ENCODE data around the gene TMPRSS4.
"Not testable (repeated sequence)": the region's sequence is repeated elsewhere in the genome, so short reads cannot be mapped to it uniquely, and the experiment has no call there.

TMPRSS4 gene

GRCh38 chr11:118057251-118058145, 19.4 kb upstream of the TMPRSS4 start:
- no peak for DNase-seq

GRCh38 chr11:118058311-118059245, 18.3 kb upstream of the TMPRSS4 start:
- DNase-seq: no peak

DNA sequence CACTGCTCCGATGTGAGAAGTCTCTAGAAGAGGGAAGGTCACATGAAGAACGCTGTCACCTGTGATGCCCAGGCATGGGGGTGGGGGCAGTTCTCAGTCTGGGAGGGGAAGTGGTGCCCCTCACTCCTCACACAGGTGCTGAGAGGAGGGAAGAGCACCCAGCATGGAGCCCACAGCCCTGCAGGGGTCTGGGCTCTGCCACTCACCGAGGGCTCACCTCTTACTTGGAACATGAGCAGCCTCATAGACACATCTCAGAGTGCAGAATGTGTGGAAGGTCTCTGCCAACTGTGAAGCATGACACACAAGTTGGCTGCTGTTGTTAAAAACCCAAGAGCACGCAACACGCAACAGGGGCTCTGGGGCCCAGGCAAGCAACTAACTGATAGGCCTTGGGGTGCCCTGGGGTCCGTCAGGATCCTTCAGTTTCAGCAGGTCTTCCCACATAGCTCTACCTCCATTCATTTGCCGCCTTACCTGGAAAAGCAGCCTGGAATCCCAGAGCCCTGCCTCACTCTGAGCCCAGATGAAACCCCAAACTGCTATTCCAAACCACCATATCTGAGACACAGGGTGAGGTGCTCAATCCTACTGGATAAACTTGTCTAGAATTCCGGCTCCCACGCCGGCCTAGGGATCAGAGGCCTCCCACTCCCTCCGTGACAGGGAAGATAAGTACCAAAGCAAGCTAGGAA, 17.5 kb upstream of the TMPRSS4 start:
- DNase-seq: no peak

DNA sequence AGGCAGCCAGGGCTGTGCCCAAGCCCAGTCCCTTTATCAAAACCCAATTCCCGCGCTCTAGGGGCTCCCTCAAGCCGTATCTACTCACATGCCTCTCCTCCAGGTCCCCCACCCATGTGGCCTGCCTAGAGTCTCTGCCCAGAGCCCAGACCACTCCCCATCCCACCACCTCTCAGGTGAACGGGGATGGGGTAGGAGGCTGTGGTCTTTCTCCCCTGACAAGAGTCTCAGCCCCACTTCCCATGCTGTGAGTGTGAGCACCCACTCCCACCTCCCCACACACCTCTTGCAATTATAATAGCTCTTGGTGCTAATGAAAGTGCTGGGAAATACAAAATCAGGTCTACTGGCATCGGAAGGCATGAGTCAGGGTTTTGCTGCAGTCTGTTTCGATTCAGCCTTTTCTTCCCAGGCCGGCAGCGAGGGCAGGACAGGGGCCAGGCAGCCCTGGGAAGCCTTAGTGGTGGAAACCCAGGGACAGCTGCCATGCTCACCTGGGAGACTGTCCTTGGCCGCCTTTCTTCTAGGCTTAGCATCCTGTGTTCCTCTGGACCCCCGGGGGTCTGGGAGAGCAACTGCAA, 16.7 kb upstream of the TMPRSS4 start:
- no peak for DNase-seq

- DNase-seq: no peak
These were observed 16.0 kb upstream of the TMPRSS4 start for GRCh38 chr11:118060869-118061268.

DNA sequence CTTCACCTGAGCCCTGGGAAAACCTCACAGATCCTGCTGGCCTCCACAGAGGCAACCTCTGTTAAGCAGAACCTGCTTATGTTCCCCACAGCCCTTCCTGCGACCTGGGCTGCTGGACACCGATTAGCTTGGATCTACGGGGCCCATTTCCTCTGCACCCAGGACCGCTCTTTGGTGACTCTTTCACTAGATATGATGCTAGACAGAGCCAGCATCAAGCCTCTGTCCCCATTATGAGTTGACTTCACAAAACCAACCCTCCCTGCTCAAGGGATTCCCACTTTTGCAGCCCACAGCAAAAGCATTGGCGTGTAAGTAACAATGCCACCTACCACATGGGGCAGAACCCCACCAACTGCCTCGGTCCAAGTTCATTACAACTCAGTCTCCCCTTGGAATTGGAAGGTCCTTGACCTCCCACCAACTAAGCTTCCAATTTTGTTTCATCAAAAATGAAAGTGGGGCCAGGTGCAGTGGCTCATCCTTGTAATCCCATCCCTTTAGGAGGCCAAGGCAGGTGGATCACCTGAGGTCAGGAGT, 15.2 kb upstream of the TMPRSS4 start:
- DNase-seq: no peak

DNA sequence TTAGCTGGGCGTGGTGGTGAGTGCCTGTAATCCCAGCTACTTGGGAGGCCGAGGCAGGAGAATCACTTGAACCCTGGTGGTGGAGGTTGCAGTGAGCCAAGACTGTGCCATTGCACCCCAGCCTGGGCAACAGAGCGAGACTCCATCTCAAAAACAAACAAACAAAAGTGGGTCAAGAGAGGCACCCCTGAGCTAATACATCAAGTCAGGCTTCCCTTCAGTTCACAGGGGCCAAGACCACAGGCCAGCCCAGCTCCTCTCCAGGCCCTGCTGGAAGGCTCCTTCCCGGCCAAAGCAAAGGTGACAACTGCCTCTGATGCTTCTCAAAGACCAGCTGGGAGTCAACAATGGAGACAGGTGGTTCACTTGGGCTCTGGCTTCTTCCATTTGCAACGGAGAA, 14.7 kb upstream of the TMPRSS4 start:
- not testable (repeated sequence) for DNase-seq

GRCh38 chr11:118062631-118063030, 14.2 kb upstream of the TMPRSS4 start:
- DNase-seq: not testable (repeated sequence)

- DNase-seq: no peak
These were observed 11.9 kb upstream of the TMPRSS4 start for GRCh38 chr11:118064956-118065355.

DNA sequence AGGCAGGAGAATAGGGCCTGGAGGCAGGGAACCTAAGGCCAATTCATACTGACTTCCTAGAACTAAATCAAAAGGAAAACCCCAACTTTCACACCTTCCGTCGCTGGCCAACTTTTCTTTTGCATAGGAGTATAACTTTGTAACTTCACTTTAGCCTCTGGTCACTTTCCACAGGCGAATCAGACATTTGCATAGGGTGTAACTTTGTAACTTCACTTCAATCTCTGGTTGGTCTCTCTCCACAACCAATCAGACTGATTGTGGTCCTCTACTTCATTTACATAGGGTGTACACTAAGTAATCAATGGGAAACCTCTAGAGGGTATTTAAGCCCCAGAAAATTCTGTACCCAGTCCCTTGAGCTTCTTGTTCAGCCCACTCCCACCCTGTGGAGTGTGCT, 11.5 kb upstream of the TMPRSS4 start:
- no peak for DNase-seq

DNA sequence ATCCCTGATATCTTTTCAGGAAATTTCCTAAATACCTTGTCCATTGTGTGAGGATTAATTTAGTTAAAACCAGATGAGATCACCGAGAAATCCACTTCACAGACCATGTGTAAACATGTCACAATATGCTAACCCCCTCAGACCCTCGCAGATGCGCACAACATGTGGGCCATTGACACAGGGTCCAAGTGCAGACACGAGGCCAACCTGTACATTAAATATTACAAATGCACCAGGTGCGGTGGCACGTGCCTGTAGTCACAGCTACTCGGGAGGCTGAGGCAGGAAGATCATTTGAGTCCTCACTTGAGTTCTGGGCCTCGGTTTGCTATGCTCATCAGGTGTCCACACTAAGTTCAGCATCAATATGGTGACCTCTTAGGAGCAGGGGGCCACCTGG, 9.9 kb upstream of the TMPRSS4 start:
- DNase-seq: no peak

DNA sequence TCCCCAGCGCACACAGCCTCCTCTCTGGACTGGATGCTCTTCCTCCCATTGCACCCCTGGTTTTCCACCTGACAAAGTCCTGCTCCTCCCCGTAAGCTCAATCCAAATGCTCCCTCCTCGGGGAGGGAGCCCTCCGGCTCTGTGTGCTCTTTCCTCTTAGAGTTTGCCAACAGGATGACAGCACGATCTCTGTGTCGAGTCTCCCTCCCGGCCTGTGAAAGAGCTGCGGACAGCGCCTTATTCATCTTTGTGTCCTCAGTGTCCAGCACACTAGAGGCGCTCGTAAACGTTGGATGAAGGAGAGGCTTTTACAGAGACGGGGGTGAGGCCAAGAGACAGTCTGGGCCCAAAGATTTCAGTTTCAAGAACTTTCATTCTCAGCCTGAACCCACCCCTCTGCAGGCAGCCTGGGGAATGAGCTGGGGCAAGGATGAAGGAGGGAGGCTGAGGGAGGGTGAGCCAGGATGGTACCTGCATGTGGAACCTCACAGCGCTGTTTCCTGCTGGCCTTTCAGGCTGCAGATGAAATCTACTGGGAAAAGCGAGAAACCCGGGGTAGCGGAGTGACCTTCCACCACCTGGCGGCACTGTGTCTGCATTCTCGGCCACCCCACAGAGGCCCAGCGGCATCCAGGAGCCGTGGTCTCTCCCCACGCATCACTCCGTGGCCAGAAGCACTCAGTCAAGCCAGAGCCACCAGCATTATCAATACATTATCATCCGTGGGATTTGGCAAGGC, 8.5 kb upstream of the TMPRSS4 start:
- no peak for DNase-seq

DNA sequence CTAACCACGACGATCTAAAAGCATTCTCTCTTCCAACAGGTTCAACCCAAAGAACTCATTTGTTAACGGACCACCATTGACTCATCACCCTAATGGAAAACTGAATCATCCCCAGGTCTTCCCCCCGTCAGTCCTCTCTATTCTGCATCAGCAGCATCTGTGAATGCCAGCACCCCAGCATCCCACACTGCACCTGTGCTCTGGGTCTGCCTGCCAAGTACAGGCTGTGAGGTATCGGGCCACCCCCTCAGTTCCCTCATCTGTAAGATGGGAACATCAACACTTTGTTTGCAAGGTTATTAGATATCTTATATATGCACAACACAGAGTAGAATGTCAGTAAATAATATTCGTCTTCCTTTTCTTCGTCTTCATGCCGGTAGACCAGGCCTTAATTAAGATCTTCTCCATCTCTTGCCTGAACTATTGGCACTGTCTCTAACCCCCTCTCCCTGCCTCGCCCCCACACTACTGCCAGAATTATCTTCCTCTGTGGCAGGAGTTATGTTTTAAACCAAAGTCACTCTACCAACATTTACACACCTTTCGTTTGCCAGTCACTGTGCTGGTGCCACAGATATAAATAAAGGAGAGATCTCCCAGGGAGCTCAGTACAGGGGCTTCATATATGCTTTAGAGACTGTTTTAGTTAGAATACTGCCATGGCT, 7.8 kb upstream of the TMPRSS4 start:
- DNase-seq: no peak

- DNase-seq: no peak
These were observed 5.4 kb upstream of the TMPRSS4 start for GRCh38 chr11:118071416-118072030.

- no peak for DNase-seq
These were observed 3.3 kb upstream of the TMPRSS4 start for GRCh38 chr11:118073554-118073953.

- no peak for DNase-seq
These were observed 2.7 kb upstream of the TMPRSS4 start for GRCh38 chr11:118074091-118074685.

GRCh38 chr11:118074785-118075184, 2.1 kb upstream of the TMPRSS4 start:
- DNase-seq: no peak

- no peak for DNase-seq
These were observed 2.1 kb downstream of the TMPRSS4 start for GRCh38 chr11:118078911-118079411.

DNA sequence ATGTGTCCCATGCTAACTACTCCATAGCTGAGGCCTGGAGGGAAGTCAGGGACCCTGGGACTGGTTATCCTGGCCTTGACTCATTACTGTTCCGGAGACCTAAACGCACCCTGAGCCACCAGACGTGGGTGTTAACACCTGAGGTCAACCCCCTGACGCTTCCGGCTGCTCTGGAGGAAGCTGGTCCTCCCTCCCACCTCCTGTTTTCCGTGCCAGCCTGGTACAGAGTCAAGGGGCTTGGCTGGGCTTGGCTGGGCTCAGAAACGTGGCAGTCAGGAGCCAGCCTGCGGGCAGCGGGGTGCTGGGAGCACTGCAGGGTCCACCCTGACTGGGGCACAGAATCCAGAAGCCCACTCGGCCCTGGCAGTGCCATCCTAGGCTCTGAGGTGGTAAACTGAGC, 2.6 kb downstream of the TMPRSS4 start:
- peak in 1 of 2 donors; percentile 14 for DNase-seq

DNA sequence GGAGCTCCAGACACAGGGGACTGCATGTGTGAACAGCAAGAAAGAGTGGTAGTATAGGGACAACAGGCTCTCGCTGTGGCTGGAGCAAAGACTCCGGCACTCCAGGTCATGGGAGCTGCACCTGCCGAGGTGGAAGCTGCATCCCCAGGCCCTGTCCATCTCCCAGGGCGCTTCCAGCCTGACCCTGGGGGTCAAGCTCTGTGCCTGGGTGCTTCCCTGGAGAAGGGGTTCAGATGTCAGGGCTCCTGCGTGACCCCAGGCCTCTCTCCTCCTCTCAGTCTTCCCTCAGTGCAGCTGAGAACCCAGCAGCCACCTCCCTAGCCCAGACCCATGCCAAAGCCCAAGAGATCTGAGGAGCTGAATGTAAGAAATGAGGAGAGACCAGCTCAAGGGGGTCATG, 3.4 kb downstream of the TMPRSS4 start:
- no peak for DNase-seq
